A549 (cell line): ENCODE measurements around the gene ZG16.

Experiments
- POLR2A ChIP-seq: IDR thresholded peaks from 2 replicates; pipeline ENCODE4 v1.6.1; 2012; ENCODE audit warnings: mild to moderate bottlenecking, low read length
- TF ChIP-seq, protein P1 (sequence below): fragments of >200 bp; sonication (Bioruptor Twin); formaldehyde crosslinking; IDR thresholded peaks from 3 replicates; pipeline ENCODE4 v1.5.1; 2016

GRCh38 chr16:29811896-29812665, 34.0 kb downstream of the ZG16 start, which contains the start of gene PRRT2:
- TF ChIP-seq POLR2A, result no peak
- TF ChIP-seq, protein P1, sequence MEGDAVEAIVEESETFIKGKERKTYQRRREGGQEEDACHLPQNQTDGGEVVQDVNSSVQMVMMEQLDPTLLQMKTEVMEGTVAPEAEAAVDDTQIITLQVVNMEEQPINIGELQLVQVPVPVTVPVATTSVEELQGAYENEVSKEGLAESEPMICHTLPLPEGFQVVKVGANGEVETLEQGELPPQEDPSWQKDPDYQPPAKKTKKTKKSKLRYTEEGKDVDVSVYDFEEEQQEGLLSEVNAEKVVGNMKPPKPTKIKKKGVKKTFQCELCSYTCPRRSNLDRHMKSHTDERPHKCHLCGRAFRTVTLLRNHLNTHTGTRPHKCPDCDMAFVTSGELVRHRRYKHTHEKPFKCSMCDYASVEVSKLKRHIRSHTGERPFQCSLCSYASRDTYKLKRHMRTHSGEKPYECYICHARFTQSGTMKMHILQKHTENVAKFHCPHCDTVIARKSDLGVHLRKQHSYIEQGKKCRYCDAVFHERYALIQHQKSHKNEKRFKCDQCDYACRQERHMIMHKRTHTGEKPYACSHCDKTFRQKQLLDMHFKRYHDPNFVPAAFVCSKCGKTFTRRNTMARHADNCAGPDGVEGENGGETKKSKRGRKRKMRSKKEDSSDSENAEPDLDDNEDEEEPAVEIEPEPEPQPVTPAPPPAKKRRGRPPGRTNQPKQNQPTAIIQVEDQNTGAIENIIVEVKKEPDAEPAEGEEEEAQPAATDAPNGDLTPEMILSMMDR, result no peak
